Fibroblast of the conjunctiva (primary cell): ENCODE results near the gene SMCO3.

ENCODE experiments used
- DNase-seq: peaks from one replicate; pipeline ENCODE4 v3.0.0-alpha.2; 2010; ENCODE audit warnings: low read depth

Gene SMCO3

DNA sequence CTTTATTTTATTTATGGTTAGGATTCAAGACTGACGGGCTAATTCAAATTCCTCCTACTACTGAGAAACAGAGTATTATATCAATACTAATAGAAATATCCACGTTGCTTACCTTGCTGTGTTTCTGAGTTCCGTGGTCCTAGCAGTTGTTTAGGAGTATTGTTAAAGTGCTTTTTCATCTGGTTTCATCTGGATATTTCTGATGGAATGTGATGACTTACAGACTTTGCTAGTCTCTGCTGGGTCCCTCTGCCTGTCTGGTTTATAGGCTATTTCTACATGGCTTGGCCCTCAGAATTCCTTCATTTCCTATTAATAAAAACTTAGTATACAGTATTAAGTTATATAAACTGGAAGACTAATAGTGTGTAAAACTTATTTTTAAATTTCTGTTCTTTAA is at the start of gene SMCO3:
SMCO3 (minus strand) TSS at position 169 of the 400 bp plus-strand sequence. CDS start 7,502 bp downstream, outside the sequence.
- DNase-seq = no peak

DNA sequence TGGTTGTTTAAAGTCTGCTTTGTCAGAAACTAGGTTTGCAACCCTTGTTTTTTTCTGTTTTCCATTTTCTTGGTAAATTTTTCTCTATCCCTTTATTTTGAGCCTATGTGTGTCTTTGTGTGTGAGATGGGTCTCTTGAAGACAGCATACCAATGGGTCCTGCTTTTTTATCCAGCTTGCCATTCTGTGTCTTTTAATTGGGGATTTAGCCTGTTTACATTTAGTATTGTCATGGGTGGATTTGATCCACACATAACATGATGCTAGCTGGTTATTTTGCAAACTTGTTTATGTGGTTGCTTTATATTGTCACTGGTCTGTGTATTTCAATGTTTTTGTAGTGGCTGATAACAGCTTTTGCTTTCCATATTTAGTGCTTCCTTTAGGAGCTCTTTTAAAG is 46.5 kb upstream of the SMCO3 start:
- no peak for DNase-seq

GRCh38 chr12:14858513-14858912 is 44.5 kb upstream of the SMCO3 start:
- no peak for DNase-seq

DNA sequence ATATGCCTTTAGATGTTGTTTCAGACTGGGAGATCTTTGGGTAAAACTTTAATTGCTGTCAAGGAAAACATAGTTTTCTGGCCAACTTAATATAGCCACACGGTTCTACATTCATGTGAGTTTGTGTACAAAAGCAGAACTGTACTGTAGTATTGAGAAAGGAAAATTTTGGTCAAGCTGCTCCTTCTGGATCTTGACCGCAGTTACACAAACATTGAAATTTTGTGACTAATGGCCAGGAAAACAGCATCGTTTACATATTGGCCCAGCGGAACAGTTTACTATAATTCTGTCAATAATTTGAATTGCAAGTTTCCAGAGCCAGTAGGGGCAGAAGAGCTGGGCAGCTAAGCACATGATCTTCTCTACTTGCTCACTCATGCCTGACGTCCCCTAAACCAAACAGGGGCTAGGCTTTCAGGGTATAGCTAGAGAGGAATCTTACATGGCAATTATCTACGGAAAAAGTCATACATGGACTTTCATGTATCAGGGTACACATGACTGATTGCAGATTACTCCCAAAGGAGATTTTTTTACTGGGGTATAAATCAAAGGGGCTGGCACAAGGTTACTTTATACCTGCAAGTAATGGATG is 40.7 kb upstream of the SMCO3 start:
- no peak for DNase-seq

DNA sequence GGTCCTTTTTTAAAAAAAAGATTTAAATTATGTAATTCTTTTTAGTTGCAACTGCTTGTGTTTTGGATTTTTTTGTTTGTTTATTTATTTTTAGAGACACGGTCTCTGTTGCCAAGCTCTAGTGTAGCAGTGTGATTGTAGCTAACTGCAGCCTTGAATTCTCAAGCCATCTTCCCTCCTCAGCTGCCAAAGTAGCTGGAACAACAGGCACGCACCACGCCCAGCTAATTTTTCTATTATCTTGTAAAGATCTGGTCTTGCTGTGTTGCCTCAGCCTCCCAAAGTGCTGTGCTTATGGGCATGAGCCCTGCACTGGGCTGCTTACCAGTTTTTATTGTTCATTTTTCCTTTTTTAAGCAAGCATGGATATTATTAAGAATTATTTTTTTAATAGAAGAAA is 40.0 kb upstream of the SMCO3 start:
- DNase-seq = no peak

DNA sequence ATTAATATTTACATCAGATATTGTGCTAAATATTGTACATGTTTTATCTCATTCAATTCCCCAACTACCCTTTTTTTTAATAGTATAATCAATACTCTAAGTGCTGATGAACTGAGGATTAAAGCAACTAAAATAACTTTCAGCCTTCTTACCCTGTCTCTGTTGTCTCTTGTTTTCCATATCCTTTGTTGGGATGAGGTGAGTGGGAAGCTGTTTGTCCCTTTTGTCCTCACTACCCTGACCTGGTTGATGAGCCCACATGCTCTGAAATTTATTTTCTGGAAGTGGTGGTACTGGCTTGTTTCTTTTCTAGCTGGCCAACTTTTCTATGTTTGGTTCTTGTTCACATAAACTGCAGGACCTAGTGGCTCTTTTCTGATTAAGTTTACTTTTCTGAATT is 38.9 kb upstream of the SMCO3 start:
- DNase-seq = no peak

DNA sequence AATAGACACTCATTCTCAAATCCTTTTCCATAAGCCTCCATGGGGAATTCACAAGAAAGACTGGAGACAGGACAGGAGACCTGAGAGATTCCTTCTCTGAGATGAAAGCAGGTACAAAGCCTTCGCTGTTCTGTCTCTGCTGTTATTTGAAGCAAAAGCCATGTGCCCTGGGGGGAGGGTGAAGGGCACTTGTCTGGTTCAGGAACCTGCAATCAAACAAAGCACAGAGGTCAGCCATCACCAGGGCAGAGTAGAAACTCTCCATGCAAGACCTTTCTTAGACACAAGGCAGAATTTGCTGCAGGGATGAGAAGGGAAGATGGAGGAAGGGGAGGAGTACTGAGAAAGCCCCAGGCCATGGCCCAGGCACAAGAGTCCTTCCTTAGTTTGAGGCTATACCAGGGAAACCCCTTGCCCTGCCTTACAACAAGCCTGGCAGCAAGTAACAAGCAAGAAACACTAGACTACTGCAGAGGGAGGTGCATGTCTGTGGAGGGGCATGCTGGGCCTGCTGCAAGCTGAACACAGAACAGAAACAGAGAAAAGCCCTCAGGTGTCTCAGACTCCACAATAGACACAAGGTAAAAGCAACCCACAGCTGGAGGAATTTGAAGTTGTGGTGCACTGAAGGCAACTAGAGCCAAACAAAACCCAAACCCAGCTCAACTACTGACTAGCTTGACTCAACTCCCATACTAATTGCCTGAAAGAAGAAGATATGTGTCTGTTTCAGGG is 37.1 kb upstream of the SMCO3 start:
- DNase-seq = no peak

- no peak for DNase-seq
These were observed 35.7 kb upstream of the SMCO3 start for GRCh38 chr12:14849661-14850060.

GRCh38 chr12:14846876-14847580 is 33.0 kb upstream of the SMCO3 start:
- DNase-seq = no peak

- no peak for DNase-seq
These were observed 32.1 kb upstream of the SMCO3 start for GRCh38 chr12:14846042-14846587.

GRCh38 chr12:14845350-14845750 is 31.4 kb upstream of the SMCO3 start:
- no peak for DNase-seq

GRCh38 chr12:14844401-14844800 is 30.4 kb upstream of the SMCO3 start:
- no peak for DNase-seq

DNA sequence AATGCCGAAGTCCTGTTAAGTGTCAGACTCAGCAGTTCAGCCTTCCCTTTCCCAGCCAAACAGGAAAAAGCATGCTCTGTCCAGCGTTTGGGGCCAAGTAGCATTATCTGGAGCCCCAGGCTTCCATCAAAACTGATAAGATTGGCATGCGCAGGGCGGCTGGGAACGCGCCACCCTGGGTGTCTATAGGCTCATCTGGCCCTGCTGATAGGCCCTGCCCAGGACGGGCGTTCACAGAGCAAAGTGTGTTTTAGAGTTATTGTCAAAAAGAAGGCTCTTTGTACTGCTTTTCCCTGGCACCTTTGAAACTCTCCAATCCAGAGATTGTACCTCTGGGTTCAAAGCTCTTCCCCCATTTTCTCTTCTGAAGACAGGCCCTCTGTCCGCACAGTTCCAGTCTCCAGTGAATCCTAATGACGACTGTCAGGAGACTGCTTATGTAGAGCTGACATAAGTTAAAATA is 29.5 kb upstream of the SMCO3 start, which contains the start of gene ART4:
ART4 (minus strand) TSS at position 102 of the 463 bp plus-strand sequence. CDS start 413 bp downstream, outside the sequence.
- no peak for DNase-seq

DNA sequence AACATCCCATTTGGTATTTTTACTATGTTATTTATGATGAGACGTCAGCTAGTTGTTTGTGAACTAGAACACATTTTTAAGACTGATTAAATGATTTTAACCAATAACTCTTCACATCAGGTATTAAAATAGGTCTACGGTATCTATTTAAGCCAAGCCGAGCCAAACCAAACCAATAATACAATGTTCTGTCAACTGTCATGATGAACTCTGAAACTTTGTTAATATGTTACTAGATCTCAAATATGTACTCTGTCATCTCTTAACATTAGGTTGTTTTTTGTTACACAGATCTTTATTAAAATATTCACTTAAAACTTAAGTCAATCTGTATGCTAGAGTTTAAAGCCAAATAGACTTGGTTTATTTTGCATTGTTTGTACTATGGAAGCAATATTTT is 28.3 kb upstream of the SMCO3 start:
- no peak for DNase-seq

DNA sequence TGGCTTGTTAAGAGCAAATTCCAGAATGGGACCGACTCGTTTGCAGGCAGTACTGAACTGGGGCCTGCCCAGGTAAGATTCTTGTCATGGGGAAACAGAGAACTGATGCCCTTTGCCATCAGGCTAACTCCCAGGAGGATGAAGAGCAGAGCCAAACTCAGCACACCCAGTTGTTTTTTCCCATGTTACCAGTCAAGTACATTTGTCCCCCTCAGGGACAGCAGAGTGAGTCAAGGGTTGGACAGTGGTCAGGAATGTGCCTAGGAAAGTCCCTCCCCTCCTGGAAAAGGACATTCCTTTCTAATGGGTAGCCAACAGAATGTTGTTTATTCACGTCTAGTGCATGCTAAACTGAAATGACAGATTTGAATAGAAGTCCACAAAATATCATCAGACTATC is 27.8 kb upstream of the SMCO3 start:
- no peak for DNase-seq

GRCh38 chr12:14840616-14841015 is 26.6 kb upstream of the SMCO3 start:
- DNase-seq = no peak

- DNase-seq = no peak
These were observed 25.3 kb upstream of the SMCO3 start for GRCh38 chr12:14839262-14839661.

DNA sequence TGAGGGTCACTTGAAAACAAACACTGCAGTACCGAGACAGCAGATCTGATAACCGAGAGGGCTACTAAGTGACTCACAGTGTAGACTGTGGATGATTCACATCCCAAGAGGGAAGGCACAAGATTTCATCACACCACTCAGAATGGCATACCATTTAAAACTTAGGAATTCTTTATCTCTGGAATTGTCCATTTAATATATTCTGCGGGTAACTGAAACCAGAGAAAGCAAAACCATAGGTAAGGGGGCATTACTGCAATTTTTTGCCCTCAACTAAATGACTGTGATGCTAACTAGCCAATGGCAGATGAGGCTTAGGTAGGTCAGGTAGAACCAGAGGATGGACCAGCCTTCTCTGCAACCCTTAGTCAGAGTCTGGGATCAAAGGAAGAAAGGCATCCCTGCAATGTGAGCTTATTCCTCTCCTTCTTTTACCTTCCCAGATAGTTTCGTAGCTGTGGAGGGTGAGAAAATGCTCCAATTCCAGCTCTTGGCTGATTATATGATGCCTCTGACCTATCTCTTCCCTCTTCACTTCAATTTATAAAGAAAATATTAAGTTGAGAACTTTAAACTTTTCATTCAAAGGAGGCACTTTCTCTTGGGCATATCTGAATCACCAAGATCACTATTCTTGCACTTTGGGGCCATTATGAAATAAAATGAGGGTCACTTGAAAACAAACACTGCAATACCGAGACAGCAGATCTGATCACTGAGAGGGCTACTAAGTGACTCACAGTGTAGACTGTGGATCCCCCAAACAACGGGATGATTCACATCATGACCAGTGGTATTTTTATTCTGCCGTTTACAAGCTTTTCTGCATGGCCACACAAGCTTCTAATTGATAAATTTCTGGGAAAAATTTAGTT is 22.6 kb upstream of the SMCO3 start:
- DNase-seq = peak; percentile 52

GRCh38 chr12:14834509-14834908 is 20.5 kb upstream of the SMCO3 start:
- DNase-seq = no peak

DNA sequence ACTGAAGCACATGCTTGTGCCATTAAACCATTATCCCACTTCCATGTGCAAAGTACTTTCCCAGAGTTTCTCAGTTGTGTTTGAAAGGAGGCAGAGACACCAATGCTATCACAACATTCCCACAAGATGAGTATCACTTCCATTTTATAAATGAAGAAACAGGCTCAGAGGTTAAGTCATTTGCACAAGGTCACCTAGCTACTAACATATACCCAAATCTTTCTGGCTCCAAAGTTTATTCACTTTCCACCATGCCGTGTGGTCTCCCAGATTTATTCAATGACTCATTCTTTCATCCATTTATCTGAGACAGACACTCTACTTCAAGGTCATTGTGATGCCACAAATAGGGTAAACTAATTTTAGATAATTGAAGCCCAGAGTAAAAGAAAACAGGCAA is 20.0 kb upstream of the SMCO3 start:
- DNase-seq = no peak

GRCh38 chr12:14833336-14833735 is 19.4 kb upstream of the SMCO3 start:
- no peak for DNase-seq

DNA sequence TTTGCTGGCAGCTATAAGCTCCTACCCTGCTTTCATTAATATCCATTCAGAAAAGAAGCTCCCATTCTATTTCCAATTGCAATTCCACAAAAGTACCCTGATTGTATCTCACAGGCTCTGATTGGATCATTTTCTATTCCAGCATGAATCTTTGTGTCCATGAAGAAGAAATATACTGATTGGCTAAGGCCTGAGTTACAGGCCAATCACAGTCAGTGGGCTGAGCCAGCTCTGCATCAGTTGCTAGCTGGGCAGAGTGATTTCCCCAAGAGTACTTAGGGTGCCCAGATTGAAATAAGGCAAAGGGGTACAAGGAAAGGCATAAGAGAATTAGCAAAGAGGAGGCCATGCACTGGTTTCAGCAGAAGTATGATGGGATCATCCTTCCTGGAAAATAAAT is 14.9 kb upstream of the SMCO3 start:
- no peak for DNase-seq
